DOHH2 (cell line): ENCODE results near the gene TEAD4.
"Not testable (repeated sequence)": the region's sequence is repeated elsewhere in the genome, so short reads cannot be mapped to it uniquely, and the experiment has no call there.

Experiments used
- H3F3A ChIP-seq: fragments of 200-600 bp; sonication (generic), shearing (Covaris generic); 2 replicates; pipeline ENCODE4 v1.6.0; 2016; ENCODE audit warnings: antibody characterized with exemption, mild to moderate bottlenecking; ENCODE audit not compliant: control insufficient read depth, insufficient read depth
- H3K27ac ChIP-seq: fragments of 200-600 bp; sonication (generic); 2 replicates; pipeline ENCODE4 v1.5.1; 2014; ENCODE audit warnings: low read depth, mild to moderate bottlenecking, low read length, moderate library complexity
- H3K27me3 ChIP-seq: fragments of 200-600 bp; sonication (generic); 2 replicates; pipeline ENCODE4 v1.6.1; 2014; ENCODE audit warnings: mild to moderate bottlenecking, low read length, mixed read lengths; ENCODE audit not compliant: control insufficient read depth
- H3K36me3 ChIP-seq: fragments of 200-600 bp; sonication (generic); 2 replicates; pipeline ENCODE4 v1.6.1; 2014; ENCODE audit warnings: mild to moderate bottlenecking, low read length, moderate library complexity, mixed read lengths; ENCODE audit not compliant: control insufficient read depth
- H3K4me1 ChIP-seq: fragments of 200-600 bp; sonication (generic); 2 replicates; pipeline ENCODE4 v1.6.1; 2014; ENCODE audit warnings: mild to moderate bottlenecking, low read length, mixed read lengths; ENCODE audit not compliant: control insufficient read depth
- H3K4me2 ChIP-seq: fragments of 200-600 bp; sonication (generic); 2 replicates; pipeline ENCODE4 v1.6.0; 2014; ENCODE audit warnings: mild to moderate bottlenecking, low read length, moderate library complexity
- H3K4me3 ChIP-seq: fragments of 200-600 bp; sonication (generic); 2 replicates; pipeline ENCODE4 v1.5.1; 2014; ENCODE audit warnings: mild to moderate bottlenecking, low read length, mixed read lengths
- H3K79me2 ChIP-seq: fragments of 200-600 bp; sonication (generic); 2 replicates; pipeline ENCODE4 v1.6.1; 2014; ENCODE audit warnings: mild to moderate bottlenecking, low read length, mixed read lengths; ENCODE audit not compliant: control insufficient read depth
- H3K9me2 ChIP-seq: fragments of 200-600 bp; sonication (generic); replicated peaks from 2 replicates; pipeline ENCODE4 v1.6.1; 2014; ENCODE audit warnings: mild to moderate bottlenecking, low read length, mixed read lengths; ENCODE audit not compliant: control insufficient read depth
- H3K9me3 ChIP-seq: fragments of 200-600 bp; sonication (generic); 2 replicates; pipeline ENCODE4 v1.6.1; 2014; ENCODE audit warnings: antibody characterized with exemption, low read length, mixed read lengths; ENCODE audit not compliant: control insufficient read depth, insufficient read depth
- H4K20me1 ChIP-seq: fragments of 200-600 bp; sonication (generic); 2 replicates; pipeline ENCODE4 v1.6.0; 2014; ENCODE audit warnings: low read depth, mild to moderate bottlenecking, antibody characterized with exemption, low read length, moderate library complexity; ENCODE audit not compliant: control insufficient read depth, insufficient read depth
- EZH2phosphoT487 ChIP-seq: fragments of 200-600 bp; sonication (generic); IDR thresholded peaks from 2 replicates; pipeline ENCODE4 v1.6.1; 2017; ENCODE audit warnings: borderline replicate concordance, mild to moderate bottlenecking, antibody characterized with exemption, low read length, moderate library complexity, mixed read lengths
- TF ChIP-seq, protein P1 (sequence below): fragments of 200-600 bp; sonication (generic); IDR thresholded peaks from one replicate; pipeline ENCODE4 v1.5.1; 2014; ENCODE audit warnings: antibody characterized with exemption, mild to moderate bottlenecking, low read depth, low read length; ENCODE audit not compliant: poor library complexity, severe bottlenecking

The TEAD4 gene

GRCh38 chr12:3061059-3061458 is 101.9 kb downstream of the TEAD4 start:
- TF ChIP-seq, protein P1, sequence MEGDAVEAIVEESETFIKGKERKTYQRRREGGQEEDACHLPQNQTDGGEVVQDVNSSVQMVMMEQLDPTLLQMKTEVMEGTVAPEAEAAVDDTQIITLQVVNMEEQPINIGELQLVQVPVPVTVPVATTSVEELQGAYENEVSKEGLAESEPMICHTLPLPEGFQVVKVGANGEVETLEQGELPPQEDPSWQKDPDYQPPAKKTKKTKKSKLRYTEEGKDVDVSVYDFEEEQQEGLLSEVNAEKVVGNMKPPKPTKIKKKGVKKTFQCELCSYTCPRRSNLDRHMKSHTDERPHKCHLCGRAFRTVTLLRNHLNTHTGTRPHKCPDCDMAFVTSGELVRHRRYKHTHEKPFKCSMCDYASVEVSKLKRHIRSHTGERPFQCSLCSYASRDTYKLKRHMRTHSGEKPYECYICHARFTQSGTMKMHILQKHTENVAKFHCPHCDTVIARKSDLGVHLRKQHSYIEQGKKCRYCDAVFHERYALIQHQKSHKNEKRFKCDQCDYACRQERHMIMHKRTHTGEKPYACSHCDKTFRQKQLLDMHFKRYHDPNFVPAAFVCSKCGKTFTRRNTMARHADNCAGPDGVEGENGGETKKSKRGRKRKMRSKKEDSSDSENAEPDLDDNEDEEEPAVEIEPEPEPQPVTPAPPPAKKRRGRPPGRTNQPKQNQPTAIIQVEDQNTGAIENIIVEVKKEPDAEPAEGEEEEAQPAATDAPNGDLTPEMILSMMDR: no peak
- no peak for TF ChIP-seq EZH2phosphoT487
- H3K27ac ChIP-seq: no peak overlapping the region

GRCh38 chr12:3061501-3062215 is 102.5 kb downstream of the TEAD4 start:
- H3K36me3 ChIP-seq: no peaks in the 10 kb centered on the region
- no peaks in the 10 kb centered on the region for H3K79me2 ChIP-seq
- H3K27ac ChIP-seq: no peak overlapping the region
- H3K4me3 ChIP-seq: no peak overlapping the region
- no peaks in the 10 kb centered on the region for H3F3A ChIP-seq
- no peak overlapping the region for H3K4me2 ChIP-seq
- H3K4me1 ChIP-seq: no peaks in the 10 kb centered on the region
- no peaks in the 10 kb centered on the region for H3K9me2 ChIP-seq
- TF ChIP-seq, protein P1: no peak
- TF ChIP-seq EZH2phosphoT487: no peak
- no peaks in the 10 kb centered on the region for H3K9me3 ChIP-seq
- H3K27me3 ChIP-seq: peaks cover 17% of the 10 kb centered on the region
- H4K20me1 ChIP-seq: no peaks in the 10 kb centered on the region

More at GRCh38 chr12:3061059-3061458, 101.9 kb downstream of the TEAD4 start:
- no peaks in the 10 kb centered on the region for H3K36me3 ChIP-seq
- peaks cover 17% of the 10 kb centered on the region for H3K27me3 ChIP-seq
- H3F3A ChIP-seq: no peaks in the 10 kb centered on the region
- H4K20me1 ChIP-seq: no peaks in the 10 kb centered on the region
- H3K9me3 ChIP-seq: no peaks in the 10 kb centered on the region
- H3K4me2 ChIP-seq: no peak overlapping the region
- no peak overlapping the region for H3K4me3 ChIP-seq
- H3K9me2 ChIP-seq: no peaks in the 10 kb centered on the region
- no peaks in the 10 kb centered on the region for H3K4me1 ChIP-seq
- H3K79me2 ChIP-seq: no peaks in the 10 kb centered on the region

DNA sequence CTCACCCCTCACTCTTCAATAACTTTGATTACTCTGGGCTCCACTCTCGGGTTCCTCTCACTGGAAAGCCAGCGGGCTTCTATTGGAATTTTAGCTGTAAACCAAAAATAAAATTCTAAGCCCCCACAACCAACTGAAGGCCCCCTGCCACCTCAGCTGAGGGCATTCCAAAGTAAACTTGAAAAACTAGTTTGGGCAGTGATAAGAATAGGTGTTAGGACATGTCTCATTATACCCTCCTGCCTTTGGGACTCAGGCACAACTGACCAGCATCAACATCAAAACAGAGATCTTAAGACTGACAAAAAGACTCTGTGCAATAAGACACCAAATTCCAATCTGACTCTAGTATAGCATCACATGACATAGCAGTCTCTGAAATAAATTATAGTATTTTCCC is 106.1 kb downstream of the TEAD4 start:
- peaks cover 21% of the 10 kb centered on the region for H3K27me3 ChIP-seq
- no peak overlapping the region for H3K27ac ChIP-seq
- H4K20me1 ChIP-seq: no peaks in the 10 kb centered on the region
- H3K9me3 ChIP-seq: no peaks in the 10 kb centered on the region
- no peaks in the 10 kb centered on the region for H3K9me2 ChIP-seq
- TF ChIP-seq, protein P1: no peak
- TF ChIP-seq EZH2phosphoT487: no peak
- H3K4me2 ChIP-seq: no peak overlapping the region
- no peak overlapping the region for H3K4me3 ChIP-seq
- H3K4me1 ChIP-seq: no peaks in the 10 kb centered on the region
- no peaks in the 10 kb centered on the region for H3F3A ChIP-seq
- H3K36me3 ChIP-seq: no peaks in the 10 kb centered on the region
- no peaks in the 10 kb centered on the region for H3K79me2 ChIP-seq

DNA sequence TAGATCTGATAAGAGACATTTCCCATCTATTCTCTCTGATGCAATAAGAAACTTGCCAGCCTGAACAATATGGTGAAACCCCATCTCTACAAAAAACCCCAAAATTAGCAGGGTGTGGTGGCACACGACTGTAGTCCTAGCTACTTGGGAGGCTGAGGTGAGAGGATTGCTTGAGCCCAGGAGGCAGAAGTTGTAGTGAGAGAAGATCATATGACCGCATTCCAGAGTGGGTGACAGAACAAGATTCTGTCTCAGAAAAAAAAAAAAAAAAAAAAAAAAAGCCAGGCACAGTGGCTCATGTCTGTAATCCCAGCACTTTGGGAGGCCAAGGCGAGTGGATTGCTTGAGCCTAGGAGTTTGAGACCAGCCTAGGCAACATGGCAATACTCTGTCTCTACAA is 106.6 kb downstream of the TEAD4 start:
- not testable (repeated sequence) for H3K4me1 ChIP-seq, H3K79me2 ChIP-seq, H3K9me3 ChIP-seq, H3K36me3 ChIP-seq, H3K9me2 ChIP-seq, H3K4me2 ChIP-seq, H3K4me3 ChIP-seq, H4K20me1 ChIP-seq, H3F3A ChIP-seq, H3K27ac ChIP-seq
- H3K27me3 ChIP-seq: peaks cover 21% of the 10 kb centered on the region
